Cerebellar cortex (tissue), 1 donor: ENCODE measurements around the gene ANKRD13C.

ENCODE experiments used
- DNase-seq: peaks from one replicate; pipeline ENCODE4 v3.0.0-alpha.2; 2015; ENCODE audit warnings: low spot score

ANKRD13C gene

DNA sequence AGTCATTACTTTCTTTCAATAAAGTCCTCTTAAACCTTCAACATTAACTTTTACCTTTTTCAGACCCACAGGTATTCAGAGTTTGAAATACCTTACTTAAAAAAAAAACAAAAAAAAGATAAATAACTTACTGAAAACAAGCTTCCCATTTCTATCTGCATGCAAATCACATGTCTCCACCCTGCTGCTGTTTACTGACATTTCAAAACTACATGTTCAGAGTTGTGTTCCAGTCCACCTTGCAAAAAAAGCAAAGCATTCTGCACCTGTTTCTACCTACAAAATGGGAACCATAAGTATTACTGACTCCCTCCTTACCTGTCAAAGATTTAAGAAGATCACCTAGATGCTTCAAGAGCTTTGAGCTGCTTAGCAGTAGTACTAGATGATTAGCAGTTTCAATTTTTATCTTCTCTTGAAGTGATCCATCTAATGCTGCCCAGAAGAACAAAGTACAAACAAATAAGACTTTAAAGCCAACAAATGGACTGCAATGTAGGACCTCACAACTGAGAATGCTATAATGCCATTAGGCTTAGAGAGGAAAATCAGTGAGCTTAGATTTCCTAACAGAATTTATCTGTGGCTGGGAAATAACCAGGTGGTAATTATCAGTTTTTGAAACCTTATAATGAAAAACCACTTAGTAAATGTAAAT, 61.2 kb downstream of the ANKRD13C start:
- no peak for DNase-seq

DNA sequence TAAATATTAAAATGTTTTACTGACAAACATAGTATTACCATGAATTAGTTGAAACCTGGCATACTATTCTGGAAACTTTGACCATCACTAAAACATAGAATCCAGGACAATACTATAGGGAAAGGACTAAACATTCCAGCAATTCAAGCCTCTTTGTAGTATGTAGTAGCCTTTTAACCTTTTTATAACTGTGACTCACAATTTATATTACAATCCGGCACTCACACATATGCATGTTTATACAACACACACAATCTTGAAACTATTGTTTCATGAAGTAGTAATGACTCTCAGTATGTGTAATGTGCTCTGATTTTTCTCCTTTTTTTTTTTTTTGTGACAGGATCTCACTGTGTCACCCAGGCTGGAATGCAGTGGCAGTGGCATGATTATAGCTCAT, 64.3 kb downstream of the ANKRD13C start:
- DNase-seq: no peak

DNA sequence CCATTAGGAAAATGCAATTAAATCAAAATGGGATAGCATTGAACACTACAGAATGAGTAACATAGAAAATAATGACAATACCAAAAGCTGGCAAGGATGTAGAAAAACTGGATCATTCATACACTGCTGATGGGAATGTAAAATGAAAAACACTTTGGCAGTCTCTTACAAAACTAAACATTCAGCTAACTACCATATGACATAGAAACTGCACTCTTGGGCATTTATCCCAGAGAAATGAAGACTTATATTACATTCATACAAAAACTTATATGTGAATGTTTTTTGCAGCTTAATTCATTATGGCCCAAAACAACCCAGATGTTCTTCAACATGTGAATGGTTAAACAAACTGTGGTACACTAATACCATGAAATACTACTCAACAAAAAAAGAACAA, 66.4 kb downstream of the ANKRD13C start:
- no peak for DNase-seq

DNA sequence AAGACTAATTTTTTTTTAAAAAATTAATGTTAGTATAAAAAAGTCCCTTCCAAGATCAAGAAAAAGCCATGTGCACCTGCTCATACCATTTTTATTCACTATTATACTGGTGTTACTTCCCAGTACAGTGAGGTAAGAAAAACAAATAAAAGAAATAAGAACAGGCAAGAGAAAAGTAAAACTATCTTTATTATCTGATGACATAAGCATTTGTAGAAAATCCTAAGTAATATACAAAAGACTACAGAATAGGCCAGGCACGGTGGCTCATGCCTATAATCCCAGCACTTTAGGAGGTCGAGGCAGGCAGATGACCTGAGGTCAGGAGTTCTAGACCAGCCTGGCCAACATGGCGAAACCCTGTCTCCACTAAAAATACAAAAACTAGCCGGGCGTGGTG, 68.1 kb downstream of the ANKRD13C start:
- DNase-seq: no peak

DNA sequence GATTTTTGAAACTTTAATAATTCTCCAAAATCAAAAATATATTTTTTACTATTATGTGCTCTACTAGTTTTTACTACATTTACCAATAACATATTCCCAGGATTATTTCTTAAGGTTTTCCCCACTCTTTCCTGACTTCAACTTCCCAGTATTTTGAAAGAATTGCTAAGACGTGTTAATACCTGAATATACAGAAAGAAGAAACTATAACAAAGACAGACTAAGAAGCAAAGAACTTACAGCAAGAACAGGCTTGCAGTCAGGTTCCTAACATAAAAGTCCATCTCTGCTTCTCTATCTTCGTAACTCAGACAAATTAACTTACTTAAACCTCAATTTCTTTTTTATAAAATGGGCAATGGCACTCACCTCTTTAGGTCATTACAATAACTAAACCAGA, 70.2 kb downstream of the ANKRD13C start:
- DNase-seq: no peak

DNA sequence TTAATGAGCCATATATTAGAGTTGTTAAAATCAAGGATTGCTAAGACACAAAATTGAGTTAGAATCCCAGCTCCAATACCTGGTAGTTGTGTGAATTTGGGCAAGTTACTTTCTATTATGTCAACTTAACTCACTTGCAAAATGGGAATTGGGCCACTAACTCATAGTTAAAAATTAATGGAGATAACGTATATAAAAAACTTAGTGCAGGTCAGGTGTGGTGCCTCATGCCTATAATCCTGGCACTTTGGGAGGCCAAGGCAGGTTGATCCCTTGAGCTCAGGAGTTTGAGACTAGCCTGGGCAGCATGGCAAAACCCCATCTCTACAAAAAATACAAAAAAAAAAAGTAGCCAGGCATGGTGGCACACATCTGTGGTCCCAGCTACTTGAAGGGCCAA, 75.8 kb downstream of the ANKRD13C start:
- no peak for DNase-seq

DNA sequence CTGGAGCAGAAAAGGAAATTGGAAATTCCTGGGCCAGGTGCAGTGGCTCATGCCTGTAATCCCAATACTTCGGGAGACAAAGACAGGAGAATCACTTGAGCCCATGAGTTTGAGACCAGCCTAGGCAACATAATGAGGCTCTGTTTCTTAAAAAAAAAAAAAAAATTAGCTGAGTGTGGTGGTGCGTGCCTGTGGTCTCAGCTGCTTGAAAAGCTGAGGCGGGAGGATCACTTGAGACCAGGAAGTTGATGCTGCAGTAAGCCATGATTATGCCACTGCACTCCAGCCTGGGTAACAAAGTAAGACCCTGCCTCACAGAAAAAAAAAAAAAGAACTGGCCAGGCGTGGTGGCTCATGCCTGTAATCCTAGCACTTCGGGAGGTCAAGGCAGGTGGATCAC, 76.6 kb downstream of the ANKRD13C start:
- DNase-seq: no peak

DNA sequence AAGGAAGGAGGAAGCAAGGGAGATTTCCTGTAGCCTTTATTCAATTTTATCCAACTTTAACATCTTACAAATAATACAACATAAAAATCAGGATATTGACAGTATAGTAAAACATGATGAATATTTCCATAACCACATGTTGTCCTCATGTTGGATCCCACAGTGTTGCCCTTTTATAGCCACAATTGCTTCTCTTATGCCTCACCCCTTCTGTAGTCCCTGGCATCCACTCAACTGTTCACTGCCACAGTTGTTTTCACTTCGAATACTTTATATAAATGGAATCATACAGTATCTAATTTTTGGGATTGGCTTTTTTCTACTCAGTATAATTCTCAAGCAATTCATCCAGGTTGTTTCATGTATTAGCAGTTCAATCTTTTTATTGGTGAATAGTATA, 88.6 kb downstream of the ANKRD13C start:
- DNase-seq: no peak

DNA sequence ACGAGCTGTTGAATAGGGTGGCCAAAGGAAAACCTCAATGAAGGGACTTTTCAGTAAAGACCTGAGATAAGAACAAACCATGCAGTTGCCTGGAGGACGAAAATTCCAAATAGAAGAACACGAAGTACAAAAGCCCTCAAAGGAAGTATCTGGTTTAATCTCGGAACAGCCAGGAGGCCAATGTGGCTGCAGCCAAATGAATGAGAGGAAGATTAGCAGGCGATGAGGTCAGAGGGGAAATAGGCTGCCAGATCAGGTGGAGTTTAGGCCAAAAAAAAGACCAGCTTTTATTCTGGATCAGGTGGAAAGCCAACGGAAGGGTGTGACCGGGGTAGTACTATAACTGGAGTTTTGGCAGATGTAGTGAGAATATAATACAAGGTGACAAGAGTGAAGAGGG, 89.7 kb downstream of the ANKRD13C start:
- DNase-seq: no peak

DNA sequence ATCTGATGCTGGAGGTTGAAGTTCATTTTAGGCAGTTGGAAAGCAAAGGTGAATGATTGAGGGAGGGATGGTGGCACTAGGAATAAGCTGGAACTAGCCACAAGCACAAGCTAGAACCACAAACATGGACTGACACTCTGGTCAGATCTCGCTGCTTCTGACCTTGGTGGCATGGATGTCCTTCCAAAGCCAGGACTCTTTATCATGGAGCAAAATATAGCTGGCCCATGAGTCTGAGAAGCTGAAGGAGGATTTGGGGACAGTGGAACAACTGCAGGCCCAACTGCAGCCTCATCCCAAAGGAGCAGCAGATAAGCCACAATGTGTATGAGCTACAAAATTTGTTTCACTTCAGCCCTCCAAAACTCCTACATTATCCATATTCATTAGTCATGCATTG, 97.9 kb downstream of the ANKRD13C start:
- DNase-seq: no peak

DNA sequence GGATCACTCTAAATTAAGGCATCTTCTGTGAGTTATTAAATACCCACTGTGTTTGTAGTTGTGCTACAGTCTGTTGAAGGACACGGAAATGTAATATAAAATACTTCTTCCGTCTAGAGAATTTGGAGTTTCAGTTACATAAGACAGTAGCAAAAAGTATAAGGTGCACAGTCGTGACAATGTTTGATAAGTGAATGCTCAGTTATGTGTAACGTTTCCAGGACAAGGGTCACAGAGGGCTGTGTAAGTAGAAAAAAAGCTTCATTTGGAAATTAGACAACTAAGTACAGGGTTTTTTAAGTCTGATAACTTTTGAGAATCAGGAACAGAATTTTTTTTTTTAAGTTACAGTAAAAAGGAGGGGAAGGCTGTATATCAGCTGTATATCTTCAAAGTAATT, 105.8 kb downstream of the ANKRD13C start:
- no peak for DNase-seq

DNA sequence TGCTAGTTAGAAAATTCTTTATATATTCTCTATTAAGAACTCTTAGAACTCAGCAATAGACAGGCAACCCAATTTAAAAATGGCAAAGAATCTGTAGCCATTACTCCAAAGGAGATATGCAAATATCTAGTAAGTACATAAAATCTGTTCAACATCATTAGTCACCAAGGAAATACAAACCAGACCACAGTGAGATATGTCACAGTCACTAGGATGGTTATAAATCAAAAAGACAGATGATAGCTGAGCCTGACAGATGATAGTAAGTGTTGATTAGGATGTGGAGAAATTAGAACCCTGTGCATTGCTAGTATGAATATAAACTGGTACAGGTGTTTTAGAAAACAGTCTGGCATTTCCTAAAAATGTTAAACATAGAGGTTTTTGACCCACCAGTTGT, 106.8 kb downstream of the ANKRD13C start:
- DNase-seq: no peak

DNA sequence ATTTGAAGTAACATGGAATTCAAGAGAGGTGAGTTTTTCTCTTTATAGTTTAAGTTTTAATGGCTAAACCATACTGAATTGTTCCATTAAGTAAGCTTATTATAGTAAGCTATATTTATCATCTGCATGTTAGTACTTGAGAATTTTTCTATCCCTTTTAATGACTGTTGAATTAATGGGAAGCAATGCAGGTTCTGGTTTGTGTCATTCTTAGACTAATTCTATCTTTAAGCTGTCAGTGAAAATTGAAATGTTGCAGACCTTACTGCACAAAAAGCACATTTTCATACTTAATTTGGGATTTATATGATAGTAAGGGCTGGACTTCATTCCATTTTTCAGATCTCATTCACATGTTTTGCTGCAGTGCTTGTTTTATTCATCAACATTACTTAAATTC, 107.4 kb downstream of the ANKRD13C start:
- DNase-seq: no peak

DNA sequence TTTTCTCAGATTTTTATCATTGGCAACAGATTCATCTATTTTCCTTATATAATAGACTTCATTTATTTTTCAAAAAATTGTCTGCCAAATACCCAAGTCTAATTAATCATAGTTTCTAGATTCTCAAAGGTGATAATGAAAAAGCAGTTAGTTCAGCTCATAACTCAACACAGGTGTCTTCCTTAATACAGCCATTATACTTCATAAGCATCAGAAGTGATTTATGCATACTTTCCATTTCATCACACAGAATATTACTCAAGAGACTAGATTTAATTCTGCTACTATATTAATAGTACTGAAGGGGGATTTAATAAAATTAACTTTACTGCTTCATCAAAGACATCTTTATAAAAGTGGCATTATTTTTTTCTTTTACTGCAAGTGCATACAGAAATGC, 114.6 kb downstream of the ANKRD13C start:
- DNase-seq: no peak

DNA sequence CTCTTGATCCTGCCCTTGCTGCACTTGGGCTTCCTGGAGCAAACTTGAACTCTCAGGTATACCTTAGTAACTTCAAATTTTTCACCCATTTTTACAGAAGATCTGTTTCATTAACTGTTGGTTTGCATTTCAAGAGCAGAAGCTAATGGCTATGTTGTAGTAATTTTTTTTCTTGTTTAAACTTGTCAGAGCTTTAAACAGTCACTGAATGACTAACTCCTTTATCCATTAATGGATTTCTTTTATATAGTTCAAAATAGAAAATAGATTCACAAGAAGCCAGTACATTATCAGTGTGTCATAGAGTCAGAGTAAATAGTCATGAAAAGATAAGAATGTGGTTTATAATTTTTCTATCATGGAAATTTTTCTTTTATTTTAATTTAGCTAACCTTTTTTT, 119.8 kb downstream of the ANKRD13C start:
- no peak for DNase-seq

DNA sequence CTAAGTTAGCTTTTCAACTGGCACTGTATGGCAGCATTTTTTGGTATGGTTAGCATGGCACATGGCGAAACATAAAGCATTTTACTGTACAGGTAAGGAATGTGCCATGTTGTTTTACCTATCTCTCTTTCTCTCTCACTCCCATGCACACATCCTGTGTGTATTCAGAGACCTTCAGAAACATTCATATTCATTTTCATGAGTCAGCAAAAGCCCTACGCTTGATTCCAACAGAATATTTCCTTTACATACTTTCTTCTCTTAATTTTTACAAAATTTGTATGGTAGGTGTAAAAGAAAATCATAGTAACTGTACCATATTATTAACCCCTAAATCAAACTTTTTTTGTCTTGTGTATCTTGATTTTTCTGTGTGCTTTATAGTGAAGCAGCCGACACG, 123.0 kb downstream of the ANKRD13C start:
- no peak for DNase-seq

DNA sequence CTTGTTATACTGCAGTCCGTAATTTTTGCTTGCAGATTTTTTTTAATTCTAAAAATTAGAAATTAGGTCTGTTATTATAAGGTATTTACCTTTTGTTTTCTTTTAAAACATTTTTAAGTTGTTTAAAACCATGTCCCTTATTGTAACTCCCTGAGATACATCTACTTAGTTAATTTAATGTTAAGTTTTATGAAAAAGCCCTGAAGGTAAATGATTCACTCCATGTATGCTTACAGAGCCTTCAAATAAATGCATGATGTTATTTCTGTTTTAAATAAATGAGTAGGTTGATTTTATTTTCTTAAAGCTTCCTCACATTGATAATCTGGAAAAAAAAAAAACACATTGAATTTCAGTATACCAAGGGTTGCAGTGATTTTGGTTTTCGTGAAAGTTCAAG, 125.9 kb downstream of the ANKRD13C start:
- DNase-seq: no peak

DNA sequence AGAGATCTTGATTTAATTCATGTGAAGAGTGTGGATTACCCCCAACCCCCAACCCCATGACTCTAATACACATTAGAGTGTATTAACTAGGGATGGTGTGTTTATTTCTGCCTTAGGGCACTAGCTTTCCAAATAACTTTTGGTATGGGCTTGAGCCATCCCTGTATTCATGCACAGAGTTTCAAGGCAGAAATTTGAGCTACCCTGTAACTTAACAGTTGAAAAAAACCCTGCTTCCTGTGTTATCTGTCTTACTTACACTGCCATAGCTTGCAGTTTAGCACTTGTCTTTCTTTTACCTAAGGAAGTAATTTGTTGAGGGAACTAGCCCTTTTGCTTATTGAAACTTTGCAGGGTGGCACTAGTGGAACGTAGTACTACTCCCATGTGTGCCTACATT, 127.1 kb downstream of the ANKRD13C start:
- DNase-seq: no peak

DNA sequence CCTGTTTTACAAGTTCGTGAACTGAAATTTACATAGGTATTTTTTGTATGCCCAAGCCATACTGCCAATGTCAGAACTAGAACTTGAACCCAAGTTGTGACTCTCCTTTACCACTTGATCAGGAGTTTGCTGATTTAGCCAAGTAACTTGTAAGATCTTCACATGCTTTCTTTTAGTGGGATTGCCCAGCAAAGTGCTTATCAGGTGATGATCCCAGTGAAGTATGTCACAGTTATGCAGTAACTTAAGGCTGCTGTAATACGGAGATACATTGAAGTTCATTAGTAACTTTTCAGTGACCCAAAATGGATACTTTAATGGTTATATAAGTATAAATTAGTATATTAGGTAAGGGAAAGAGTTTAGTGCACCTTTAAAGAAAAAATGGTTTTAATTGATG, 129.6 kb downstream of the ANKRD13C start:
- no peak for DNase-seq

DNA sequence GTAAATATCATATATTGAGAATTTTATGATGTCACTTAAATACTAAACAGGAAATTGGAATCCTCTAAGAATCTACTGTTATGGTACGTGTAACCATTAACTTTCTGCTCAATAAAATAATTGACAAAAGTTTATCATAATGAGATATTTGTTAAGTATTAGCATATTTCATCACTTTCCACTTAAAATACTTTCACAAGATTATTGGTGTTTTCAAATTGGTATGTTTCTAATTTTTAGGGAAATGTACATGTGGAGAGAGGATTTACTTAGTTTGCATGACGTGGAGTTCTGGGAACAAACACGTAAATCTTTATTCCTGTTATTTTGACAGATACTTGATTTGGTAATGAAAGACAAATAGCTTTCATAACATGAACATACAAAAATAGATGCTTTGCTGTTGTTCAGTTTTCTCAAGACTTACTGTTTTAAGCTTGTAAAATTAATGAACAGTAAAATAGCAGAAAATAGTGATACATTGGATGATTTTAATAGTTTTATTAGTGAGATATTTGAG, 131.7 kb downstream of the ANKRD13C start:
- no peak for DNase-seq

DNA sequence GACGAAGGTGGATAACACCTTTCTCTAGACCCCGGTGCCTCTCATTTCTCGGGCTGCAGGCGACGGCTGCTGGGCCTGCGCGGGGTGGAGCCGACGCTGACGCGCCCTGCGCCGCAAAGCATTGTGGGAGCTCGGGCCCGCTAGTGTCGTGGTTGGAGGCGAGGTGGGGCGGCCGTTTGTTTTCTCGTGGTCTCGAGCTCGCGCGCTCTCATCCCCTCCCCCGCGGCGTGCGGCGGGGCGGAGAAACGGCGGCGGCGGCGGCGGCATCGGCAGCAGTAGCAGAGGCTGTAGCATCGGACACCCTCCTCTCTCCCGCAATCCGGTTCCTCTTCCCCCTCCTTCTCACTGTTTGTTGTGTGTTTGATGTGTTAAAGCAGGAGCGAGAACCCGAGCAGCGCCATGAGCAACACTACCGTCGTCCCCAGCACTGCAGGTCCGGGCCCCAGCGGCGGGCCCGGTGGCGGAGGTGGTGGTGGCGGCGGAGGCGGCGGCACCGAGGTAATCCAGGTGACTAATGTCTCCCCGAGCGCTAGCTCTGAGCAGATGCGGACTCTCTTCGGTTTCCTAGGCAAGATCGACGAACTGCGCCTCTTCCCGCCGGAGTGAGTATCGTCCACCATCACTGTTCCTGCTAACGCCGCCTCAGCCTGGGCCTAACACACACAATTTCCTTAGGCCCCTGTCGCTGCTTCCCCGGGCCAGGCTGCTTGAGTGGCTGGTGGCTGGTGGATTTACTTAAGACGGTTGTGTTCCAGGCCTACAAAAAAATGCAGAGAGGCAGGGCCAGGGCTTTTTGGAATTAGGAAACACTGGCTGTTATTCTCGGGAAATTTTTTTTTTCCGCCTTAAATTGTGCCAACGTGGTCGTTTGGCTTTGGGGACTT, 133.0 kb downstream of the ANKRD13C start, which contains the start of gene SRSF11:
Gene SRSF11 (plus strand): TSS at position 143 of the 884 bp plus-strand sequence. CDS start 257 bp downstream, at position 400.
- peak; percentile 93 for DNase-seq

DNA sequence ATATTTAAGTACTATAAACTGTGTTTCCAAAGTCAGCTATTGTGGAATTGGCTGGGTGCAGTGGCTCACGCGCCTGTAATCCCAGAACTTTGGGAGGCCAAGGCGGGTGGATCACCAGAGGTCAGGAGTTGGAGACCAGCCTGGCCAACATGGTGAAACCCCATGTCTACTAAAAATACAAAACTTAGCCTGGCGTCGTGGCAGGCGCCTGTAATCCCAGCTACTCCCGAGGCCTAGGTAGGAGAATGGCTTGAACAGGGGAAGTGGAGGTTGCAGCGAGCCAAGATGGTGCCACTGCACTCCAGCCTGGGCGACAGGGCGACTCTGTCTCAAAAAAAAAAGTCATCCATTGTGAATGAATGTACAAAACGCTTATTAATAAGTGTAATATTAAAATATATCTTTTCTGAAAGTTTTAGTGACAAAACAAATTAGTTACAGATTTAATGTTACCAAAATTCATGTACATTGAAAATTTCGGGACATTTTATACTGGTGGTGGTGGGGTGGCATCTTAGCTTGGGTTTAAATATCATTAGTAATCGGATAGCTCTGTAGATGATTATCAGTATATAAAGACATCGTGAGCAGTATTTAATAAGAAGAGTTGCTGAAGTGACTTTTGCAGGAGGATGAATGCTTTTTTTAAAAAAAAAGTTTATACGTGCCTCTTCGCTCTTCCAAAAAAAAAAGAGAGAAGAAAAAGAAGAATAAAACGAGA, 133.8 kb downstream of the ANKRD13C start:
- no peak for DNase-seq

DNA sequence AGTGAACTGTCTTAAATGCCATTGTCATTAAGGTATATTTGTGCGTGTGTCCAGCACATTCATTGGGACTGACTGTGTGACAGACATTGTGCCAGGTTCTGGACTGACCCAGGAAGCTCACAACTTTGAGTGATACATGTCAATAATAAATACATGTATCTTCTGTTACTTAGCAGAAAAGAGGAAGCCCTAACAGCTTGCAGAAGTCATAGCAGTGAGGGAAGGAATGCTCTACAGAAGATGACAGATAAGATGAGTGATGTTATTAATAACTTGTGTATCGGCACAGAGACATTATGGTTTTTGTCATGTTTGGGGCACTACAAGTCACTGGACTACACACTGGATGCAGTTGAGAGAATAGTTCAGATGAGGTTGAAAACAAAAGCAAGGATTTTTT, 134.5 kb downstream of the ANKRD13C start:
- no peak for DNase-seq
